ENCODE measurements around the gene ENO3.

ENO3 gene

DNA sequence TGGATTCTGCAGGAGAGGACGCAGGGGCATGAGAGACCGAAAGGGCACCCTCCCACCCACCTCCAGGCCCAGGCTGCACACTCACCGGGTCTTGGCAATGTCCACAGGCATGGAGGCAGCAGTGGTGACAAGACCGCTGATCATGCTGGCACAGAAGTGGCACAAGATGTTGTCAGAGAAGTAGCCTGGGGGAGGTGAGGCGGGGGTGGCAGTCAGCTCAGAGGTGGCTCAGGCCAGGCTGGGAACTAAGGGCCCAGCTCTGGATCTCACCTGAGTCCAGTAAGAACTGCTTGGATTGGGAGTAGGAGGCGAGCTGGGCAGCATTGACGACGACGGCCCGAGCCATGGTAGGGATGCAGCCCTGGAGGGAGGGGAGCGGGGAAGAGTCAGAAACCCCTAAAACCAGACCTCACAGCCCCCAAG, 12.8 kb upstream of the ENO3 start:
- DNase-seq = no peak

DNA sequence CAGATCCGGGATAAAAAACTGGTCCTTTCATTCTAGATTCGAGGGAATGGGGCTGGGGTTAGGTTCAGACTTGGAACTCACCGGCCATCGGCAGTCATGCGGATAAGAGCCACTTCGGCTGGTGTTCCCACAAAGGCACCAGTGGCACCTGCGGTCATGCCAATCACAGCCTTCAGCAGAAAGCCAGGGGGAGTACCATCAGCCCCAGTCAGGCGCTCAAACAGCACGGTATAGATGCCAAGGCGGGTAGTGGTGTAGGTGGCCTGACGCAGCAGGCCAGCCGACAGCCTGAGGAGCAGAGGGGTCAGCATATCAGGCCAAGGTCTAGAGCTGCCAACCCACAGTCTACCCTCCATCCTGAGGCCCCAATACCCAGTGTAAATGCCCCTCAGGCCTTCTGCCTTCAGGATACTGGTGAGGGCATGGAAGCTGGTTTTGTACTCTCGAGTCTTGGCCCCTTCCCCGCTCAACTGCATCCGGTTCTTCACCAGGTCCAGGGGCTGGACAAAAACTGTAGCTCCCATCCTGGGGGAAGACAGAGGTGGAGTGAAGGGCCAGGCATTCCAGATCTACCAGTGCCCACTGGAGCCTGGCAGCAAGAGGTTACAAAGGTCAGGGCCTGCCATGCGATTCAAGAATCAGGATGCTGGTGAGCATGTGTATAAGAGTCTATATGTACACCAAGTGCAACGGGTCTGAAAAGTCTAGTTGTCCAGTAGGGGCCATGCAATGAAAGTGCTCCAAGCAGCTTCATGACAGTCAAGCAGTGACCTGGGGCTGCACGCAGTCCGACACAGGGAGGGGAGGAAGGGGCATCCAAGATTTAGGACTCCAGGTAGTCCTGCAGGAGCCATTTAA, 12.0 kb upstream of the ENO3 start:
- DNase-seq = no peak

GRCh38 chr17:4939546-4939795, 11.4 kb upstream of the ENO3 start:
- no peak for DNase-seq

GRCh38 chr17:4939796-4940554, 10.9 kb upstream of the ENO3 start, which contains the start of the genes RNF167 and SLC25A11:
RNF167 (plus strand) TSS chr17:4940268; CDS start chr17:4940910, 642 bp downstream.
SLC25A11 (minus strand) TSS chr17:4940046; CDS start chr17:4939910, 136 bp downstream.
- peak; percentile 99 for DNase-seq

DNA sequence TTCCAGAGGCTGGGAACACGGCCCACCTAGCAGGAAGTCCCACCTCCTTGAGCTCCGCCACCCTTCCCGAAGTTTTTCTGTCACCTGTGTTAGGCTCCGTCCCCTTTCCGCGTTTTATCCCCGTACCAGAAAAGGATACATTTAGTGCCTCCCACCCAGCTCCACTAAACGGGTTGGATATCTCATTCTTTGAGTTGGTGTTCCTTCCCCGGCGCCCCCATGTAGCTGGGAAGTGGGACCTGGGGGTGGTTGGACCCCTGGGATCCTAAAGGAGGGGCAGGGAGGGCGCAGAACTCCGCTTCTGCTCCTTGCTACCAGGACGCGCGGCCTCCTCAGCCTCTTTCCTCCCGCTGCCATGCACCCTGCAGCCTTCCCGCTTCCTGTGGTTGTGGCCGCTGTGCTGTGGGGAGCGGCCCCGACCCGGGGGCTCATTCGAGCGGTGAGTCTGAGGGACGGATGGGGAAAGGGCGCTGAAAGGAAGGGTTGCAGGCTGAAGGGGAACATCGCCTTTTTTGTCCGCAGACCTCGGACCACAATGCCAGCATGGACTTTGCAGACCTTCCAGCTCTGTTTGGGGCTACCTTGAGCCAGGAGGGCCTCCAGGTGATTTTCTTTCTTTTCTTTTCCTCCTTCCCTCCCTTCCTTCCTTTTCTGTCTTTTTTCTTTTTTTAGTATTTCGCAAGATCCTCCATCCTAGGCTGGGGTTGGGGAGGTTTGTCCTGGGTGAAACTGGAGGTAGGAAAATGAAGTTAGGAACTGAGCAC, 10.2 kb upstream of the ENO3 start:
- no peak for DNase-seq

GRCh38 chr17:4941319-4941610, 9.7 kb upstream of the ENO3 start:
- DNase-seq = no peak

- DNase-seq = no peak
Observed at GRCh38 chr17:4942760-4943508, 8.0 kb upstream of the ENO3 start.

GRCh38 chr17:4944163-4944553, 6.8 kb upstream of the ENO3 start:
- DNase-seq = no peak

DNA sequence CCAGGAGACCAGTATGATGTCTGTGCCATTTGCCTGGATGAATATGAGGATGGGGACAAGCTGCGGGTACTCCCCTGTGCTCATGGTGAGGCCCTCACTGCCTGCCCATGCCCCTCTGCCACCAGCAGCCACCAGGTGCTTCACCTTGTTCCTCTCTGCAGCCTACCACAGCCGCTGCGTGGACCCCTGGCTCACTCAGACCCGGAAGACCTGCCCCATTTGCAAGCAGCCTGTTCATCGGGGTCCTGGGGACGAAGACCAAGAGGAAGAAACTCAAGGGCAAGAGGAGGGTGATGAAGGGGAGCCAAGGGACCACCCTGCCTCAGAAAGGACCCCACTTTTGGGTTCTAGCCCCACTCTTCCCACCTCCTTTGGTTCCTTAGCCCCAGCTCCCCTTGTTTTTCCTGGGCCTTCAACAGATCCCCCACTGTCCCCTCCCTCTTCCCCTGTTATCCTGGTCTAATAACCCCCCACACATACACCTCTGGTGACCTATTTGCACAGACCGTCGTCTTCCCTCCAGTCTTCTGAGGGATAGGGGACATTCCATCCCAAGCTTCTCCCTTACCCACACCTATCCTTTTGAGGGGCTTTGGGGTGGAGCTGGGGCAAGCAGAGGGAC, 6.3 kb upstream of the ENO3 start:
- no peak for DNase-seq

DNA sequence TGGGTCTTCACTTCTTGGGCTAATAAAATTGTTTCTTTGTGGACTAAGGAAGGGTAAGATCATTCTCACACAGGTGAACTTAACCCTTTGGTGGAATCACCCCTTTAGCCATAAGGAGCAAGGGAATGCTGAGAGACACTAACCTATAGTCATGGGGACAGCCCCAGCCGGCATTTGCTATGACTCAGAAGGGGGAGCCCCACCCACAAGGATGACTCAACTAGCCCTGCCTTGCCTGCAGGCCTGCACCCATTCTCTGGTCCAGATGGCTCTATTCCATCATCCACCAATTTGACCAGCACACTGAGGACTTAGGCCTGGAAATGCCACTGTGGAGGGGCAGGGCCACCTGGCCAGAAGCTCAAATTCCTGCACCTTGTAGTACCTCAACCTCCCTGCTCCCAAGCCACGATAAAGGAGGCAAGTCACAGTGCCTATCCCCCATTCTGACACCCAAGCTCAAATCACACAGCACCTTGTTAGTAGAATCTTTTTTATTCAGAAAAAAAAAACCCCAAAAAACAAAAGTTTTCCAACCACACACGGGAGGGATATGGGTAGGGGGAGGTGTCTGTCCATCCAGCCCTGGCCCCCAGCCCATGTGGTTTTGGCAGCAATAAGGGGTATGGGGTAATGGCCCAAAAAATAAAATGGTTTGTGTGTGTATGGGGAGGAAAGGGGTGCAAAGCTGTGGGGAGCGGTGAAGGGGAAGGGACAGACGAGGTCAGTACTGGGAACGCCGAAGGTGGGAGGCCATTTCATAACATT, 5.6 kb upstream of the ENO3 start:
- DNase-seq = no peak

DNA sequence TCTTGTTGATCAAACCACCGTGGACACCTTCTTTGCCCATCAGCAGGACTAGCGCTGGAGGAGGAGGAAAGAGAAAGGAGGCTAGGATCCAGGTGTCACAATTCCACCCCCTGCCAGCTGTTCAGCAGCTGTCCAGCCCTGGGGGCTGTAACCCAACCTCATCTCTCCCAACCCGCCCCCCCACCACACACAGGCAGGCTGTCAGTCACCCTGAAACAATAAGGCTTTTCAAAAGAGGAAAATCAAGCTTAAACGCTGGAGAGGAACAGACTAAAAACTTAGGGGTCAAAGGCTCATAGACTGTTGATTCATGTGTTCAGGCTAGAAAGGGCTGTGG, 5.0 kb upstream of the ENO3 start:
- DNase-seq = no peak

DNA sequence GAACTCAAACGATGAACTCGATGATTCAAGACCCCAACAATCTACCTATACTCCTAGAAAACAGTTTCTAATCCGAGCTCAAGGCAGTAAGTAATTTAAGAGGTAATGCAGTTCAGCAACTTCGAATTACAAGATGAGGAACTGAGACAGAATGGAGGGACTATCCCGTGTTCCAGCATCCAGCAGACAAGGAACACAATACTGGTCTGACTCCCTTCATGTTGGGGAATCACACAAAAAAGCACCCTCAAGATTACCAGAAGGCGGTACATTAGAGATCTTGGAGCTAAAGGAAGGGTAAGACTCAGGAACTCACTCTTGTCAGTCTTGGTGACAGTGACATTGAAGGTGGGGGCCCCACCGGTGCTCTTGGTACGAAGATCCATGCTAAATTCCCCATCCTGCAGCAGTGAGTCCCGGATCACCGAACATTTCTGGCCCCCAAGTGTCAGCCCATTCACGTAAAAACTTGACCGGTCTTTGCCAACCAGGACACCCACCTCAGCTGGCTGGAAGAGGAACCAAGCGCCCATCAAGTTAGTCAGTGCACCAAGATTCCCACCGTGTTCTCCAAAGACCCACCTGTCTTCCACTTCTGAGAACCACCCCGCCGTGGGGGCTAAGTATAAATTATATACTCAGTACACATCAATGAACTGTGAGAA, 4.5 kb upstream of the ENO3 start:
- no peak for DNase-seq

DNA sequence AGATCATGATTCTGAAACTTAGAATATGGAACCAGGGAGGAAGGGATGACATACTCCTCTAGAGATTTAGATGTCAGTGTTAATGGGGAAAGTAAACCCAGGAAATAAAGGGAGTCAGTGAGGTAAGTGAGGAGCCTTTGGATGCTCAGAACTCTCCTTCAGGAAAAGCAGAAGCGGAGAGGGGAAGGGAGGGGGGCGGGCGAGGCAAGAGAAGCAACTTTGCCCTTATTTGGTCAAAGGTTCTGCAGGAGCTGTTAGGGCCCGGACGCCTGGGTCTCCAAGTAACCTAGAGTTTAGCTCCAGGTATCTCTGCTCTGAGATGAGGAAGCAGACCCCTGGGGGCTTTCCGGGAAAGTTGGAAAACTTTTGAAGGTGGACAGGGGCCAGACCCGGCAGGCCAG, 3.9 kb upstream of the ENO3 start:
- DNase-seq = no peak

DNA sequence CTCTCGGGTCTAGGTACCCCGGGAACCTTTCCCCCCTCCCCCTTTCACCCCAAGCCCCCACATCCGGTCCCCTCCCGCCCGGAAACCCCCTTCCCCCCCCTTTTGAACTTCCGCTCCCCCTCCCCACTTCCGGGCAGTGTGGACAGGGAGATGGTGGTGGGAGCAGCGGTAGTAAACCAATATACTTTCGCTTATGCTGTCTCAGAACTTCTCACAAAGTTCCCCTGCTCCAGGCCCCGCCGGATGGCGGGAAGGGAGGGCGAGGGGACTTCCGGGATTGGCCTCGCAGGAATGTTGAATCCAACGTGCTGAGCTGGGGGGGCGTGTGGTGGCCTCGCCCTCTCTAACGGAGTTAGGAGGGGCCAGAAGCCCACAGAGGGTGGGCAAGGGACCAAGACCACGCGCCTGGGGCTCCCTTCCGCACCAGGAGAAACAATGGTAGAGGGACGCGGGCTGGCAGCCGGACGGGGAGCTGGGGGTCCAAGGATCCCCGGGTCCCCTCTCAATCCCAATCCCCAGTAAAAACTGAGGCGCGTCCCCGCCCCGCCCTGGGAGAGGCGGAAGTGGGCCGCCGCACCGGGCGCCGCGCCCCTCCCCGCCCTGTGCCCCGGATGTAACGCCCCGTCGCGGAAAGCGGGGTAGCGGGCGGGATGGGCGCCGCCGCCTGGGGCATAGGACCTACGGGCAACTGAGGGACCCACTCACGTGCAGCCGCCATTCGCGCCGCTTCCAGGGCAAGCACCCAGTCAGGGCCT, 3.3 kb upstream of the ENO3 start:
- peak; percentile 66 for DNase-seq

GRCh38 chr17:4948166-4948930, 2.6 kb upstream of the ENO3 start, which contains the start of gene PFN1:
PFN1 (minus strand) TSS chr17:4948530; CDS start chr17:4948394, 136 bp downstream.
- DNase-seq = peak; percentile 86

- peak; percentile 92 for DNase-seq
Observed at GRCh38 chr17:4948931-4949320, 2.0 kb upstream of the ENO3 start.

- peak; percentile 73 for DNase-seq
Observed at GRCh38 chr17:4949321-4950074, 1.4 kb upstream of the ENO3 start.

- peak; percentile 62 for DNase-seq
Observed at GRCh38 chr17:4950075-4950745, 709 bp upstream of the ENO3 start.

Data from retina (tissue), 1 donor.